Duodenal mucosa (tissue), 2 donors: Measurements from ENCODE around the gene SAMD4B.

Experiments used
- H3K27ac ChIP-seq: one replicate; pipeline ENCODE4 v1.7.0; 2013; ENCODE audit warnings: low read depth, low read length
- H3K27me3 ChIP-seq, 2 donors: one replicate each; pipeline ENCODE4 v1.7.0; 2013; ENCODE audit warnings: low read length in 2 of 2, control low read depth in 1 of 2; ENCODE audit not compliant: insufficient read depth in 2 of 2, control insufficient read depth in 1 of 2
- H3K36me3 ChIP-seq, 2 donors: one replicate each; pipeline ENCODE4 v1.7.0; 2013; ENCODE audit warnings: low read length in 2 of 2, control low read depth in 1 of 2; ENCODE audit not compliant: insufficient read depth in 2 of 2, control insufficient read depth in 1 of 2
- H3K4me1 ChIP-seq, 2 donors: one replicate each; pipeline ENCODE4 v1.7.0; 2013; ENCODE audit warnings: low read length in 2 of 2, control low read depth in 1 of 2; ENCODE audit not compliant: insufficient read depth in 2 of 2, control insufficient read depth in 1 of 2
- H3K4me3 ChIP-seq, 2 donors: one replicate each; pipeline ENCODE4 v1.7.0; 2013; ENCODE audit warnings: low read length in 2 of 2, low read depth in 1 of 2
- H3K9ac ChIP-seq, 2 donors: one replicate each; pipeline ENCODE4 v1.7.0; 2013; ENCODE audit warnings: low read length in 2 of 2, low read depth in 1 of 2
- H3K9me3 ChIP-seq, 2 donors: one replicate each; pipeline ENCODE4 v1.7.0; 2013; ENCODE audit warnings: low read length in 2 of 2, control low read depth in 1 of 2; ENCODE audit not compliant: control insufficient read depth in 1 of 2

The SAMD4B gene, protein sequence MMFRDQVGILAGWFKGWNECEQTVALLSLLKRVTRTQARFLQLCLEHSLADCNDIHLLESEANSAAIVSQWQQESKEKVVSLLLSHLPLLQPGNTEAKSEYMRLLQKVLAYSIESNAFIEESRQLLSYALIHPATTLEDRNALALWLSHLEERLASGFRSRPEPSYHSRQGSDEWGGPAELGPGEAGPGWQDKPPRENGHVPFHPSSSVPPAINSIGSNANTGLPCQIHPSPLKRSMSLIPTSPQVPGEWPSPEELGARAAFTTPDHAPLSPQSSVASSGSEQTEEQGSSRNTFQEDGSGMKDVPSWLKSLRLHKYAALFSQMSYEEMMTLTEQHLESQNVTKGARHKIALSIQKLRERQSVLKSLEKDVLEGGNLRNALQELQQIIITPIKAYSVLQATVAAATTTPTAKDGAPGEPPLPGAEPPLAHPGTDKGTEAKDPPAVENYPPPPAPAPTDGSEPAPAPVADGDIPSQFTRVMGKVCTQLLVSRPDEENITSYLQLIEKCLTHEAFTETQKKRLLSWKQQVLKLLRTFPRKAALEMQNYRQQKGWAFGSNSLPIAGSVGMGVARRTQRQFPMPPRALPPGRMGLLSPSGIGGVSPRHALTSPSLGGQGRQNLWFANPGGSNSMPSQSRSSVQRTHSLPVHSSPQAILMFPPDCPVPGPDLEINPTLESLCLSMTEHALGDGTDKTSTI

GRCh38 chr19:39341719-39342604 is at the start of gene SAMD4B:
Gene SAMD4B (plus strand): TSS chr19:39342421. CDS start chr19:39356894, 14,473 bp downstream.
- peak within 1 kb of the TSS; percentile 80 to 87 for H3K4me3 ChIP-seq
- H3K36me3 ChIP-seq: no peaks in the 10 kb centered on the region
- peaks cover 19 to 22% of the 10 kb centered on the region in 2 donors for H3K4me1 ChIP-seq
- H3K9me3 ChIP-seq: no peaks in the 10 kb centered on the region
- H3K27ac ChIP-seq: peak within 1 kb of the TSS; percentile 67
- peak within 1 kb of the TSS; percentile 77 to 91 for H3K9ac ChIP-seq
- H3K27me3 ChIP-seq: no peaks in the 10 kb centered on the region

DNA sequence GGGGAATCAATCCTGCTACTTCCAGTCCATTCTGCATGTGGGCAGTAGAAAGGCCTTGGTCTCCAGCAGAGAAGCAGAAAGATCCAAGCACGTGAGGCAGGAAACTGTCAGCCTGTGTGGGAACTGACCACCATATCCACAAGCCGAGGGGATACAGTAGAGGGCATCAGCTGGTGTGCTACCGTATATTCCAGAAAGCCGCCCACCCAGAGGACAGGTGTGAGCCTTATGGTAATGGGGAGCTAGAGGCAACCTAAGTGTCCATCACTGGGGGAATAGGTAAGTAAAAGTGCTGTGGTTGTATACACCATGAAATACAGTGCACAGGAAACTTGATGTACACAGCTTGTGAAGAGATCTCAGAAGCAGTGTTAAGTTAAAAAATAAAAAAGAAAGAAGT is 48.8 kb upstream of the SAMD4B start:
- Histone ChIP-seq H3K36me3 (no peaks in the 10 kb centered on the region), H3K4me1 (no peaks in the 10 kb centered on the region), H3K9ac (no peak overlapping the region), H3K27ac (no peak overlapping the region), H3K4me3 (no peak overlapping the region), H3K27me3 (peaks cover 0 to 8% of the 10 kb centered on the region in 2 donors), H3K9me3 (no peaks in the 10 kb centered on the region)

DNA sequence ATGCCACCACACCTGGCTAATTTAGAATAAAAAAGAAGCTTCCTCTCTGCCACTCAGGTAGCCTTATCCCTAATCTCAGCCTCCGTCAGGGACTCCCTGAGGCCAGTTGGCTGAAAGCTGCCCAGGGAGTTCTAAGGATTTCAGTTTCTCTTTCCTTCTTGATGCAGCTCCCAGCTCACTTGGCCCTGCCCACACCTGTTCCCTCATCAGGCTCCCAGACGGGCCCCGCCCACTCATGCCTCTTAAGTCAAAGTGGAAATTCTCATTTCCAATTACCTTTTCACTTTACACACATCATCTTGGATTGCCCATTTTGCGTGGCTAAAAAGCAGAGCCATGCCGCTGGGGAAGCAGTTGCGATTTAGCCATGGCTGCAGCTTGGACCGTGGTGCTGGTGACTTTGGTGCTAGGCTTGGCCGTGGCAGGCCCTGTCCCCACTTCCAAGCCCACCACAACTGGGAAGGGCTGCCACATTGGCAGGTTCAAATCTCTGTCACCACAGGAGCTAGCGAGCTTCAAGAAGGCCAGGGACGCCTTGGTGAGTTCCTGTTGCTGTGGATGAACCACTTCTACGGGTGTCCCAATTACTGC is 46.1 kb upstream of the SAMD4B start, which contains the start of gene IFNL1:
TSS of gene IFNL1 (plus strand) at position 353 of the 591 bp plus-strand sequence. CDS start at position 368, 15 bp downstream.
- Histone ChIP-seq H3K36me3 (no peaks in the 10 kb centered on the region), H3K4me3 (no peak within 1 kb of the TSS), H3K4me1 (no peaks in the 10 kb centered on the region), H3K27me3 (peaks cover 0 to 4% of the 10 kb centered on the region in 2 donors), H3K9ac (no peak within 1 kb of the TSS), H3K27ac (no peak within 1 kb of the TSS), H3K9me3 (no peaks in the 10 kb centered on the region)

- H3K36me3 ChIP-seq: no peaks in the 10 kb centered on the region
- H3K27me3 ChIP-seq: peaks cover 0 to 4% of the 10 kb centered on the region in 2 donors
- no peak overlapping the region for H3K9ac ChIP-seq
- no peaks in the 10 kb centered on the region for H3K9me3 ChIP-seq
- no peak overlapping the region for H3K27ac ChIP-seq
- no peaks in the 10 kb centered on the region for H3K4me1 ChIP-seq
- no peak overlapping the region for H3K4me3 ChIP-seq
Measured at GRCh38 chr19:39296906-39297305, 45.3 kb upstream of the SAMD4B start.

DNA sequence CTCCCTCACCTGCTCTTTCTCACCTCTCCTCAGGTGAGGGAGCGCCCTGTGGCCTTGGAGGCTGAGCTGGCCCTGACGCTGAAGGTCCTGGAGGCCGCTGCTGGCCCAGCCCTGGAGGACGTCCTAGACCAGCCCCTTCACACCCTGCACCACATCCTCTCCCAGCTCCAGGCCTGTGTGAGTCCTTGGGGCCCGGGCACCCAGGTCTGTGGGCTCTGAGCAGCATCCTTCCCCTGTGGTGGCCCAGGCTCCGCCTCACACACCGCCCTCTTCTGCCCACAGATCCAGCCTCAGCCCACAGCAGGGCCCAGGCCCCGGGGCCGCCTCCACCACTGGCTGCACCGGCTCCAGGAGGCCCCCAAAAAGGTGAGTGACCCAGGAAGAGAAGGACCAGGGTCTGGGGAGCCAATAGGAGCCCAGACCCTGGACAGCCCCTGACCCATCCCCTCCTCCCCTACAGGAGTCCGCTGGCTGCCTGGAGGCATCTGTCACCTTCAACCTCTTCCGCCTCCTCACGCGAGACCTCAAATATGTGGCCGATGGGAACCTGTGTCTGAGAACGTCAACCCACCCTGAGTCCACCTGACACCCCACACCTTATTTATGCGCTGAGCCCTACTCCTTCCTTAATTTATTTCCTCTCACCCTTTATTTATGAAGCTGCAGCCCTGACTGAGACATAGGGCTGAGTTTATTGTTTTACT is 44.1 kb upstream of the SAMD4B start:
- H3K4me3 ChIP-seq: no peak overlapping the region
- H3K9me3 ChIP-seq: no peaks in the 10 kb centered on the region
- H3K27ac ChIP-seq: no peak overlapping the region
- H3K4me1 ChIP-seq: no peaks in the 10 kb centered on the region
- H3K36me3 ChIP-seq: no peaks in the 10 kb centered on the region
- peaks cover 0 to 4% of the 10 kb centered on the region in 2 donors for H3K27me3 ChIP-seq
- no peak overlapping the region for H3K9ac ChIP-seq

DNA sequence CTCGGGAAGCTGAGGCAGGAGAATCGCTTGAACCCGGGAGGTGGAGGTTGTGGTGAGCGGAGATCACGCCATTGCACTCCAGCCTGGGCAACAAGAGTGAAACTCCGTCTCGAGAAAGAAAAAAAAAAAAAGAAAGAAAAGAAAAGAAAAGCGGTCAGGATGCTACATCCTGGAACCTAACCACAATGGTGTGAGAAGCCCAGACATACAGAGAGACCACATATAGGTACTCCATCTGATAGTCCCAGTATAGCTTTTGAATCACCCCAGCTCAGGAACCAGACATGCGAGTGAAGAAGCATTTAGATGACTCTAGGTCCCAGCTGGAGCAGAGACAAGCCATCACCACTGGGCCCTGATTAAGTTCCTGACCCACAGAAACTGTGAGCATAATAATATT is 42.8 kb upstream of the SAMD4B start:
- Histone ChIP-seq H3K9ac (no peak overlapping the region), H3K27me3 (peaks cover 4 to 5% of the 10 kb centered on the region in 2 donors), H3K4me3 (no peak overlapping the region), H3K4me1 (no peaks in the 10 kb centered on the region), H3K9me3 (no peaks in the 10 kb centered on the region), H3K27ac (no peak overlapping the region), H3K36me3 (no peaks in the 10 kb centered on the region)

DNA sequence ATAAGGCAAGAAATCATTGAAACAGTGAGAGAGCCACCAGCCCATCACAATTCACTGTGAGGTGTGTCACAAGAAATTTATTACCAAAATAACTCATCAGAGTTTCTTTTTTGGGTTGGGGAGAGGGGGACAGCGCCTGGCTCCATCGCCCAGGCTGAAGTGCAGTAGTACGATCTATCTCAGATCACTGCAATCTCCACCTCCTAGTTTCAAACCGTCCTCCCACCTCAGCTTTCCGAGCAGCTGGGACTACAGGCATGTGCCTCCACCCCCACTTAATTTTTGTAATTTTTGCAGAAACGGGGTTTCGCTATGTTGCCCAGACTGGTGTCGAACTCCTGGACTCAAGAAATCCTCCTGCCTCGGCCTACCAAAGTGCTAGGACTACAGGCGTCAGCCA is 42.4 kb upstream of the SAMD4B start:
- Histone ChIP-seq H3K9ac (no peak overlapping the region), H3K36me3 (no peaks in the 10 kb centered on the region), H3K27ac (no peak overlapping the region), H3K9me3 (no peaks in the 10 kb centered on the region), H3K4me1 (no peaks in the 10 kb centered on the region), H3K27me3 (peaks cover 4 to 9% of the 10 kb centered on the region in 2 donors), H3K4me3 (no peak overlapping the region)

DNA sequence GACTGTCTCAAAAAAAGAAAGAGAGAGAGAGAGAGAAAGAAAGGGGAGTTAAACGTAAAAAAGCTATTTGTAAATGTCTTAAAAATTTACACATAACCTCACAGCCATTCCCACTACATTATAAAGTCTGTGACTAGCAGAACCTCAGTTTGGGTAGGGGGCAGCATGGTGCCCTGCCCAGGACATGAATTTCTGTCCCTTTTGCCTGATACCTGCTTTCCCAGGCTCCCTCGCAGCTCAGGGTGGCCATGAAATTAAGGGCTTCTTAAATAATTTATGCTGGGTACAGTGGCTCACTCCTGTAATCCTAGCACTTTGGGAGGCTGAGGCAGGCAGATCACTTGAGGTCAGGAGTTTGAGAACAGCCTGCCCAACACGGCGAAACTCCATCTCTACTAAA is 41.2 kb upstream of the SAMD4B start:
- Histone ChIP-seq H3K27me3 (peaks cover 7 to 15% of the 10 kb centered on the region in 2 donors), H3K9me3 (no peaks in the 10 kb centered on the region), H3K4me1 (no peaks in the 10 kb centered on the region), H3K9ac (no peak overlapping the region), H3K36me3 (no peaks in the 10 kb centered on the region), H3K4me3 (no peak overlapping the region), H3K27ac (no peak overlapping the region)

DNA sequence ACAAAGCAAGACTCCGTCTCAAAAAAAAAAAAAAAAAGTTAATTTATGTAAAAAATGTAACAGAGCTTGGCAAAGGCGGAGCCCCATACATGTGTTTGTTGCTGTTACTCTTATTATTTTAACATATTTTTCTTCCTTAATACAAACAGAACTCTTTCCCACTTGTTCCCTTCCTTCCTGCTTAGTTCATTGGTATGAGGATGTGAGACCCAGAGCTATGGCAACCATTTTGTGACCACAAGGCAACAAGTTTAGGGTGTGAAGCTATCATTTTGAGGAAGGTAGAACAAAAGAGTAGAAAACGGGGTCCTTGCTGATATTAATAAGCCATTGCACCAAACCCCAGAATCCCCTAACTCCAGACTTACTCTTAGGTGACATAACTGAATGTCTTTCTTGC is 40.7 kb upstream of the SAMD4B start:
- no peaks in the 10 kb centered on the region for H3K36me3 ChIP-seq
- peaks cover 9 to 20% of the 10 kb centered on the region in 2 donors for H3K27me3 ChIP-seq
- no peak overlapping the region for H3K27ac ChIP-seq
- no peak overlapping the region for H3K9ac ChIP-seq
- H3K9me3 ChIP-seq: no peaks in the 10 kb centered on the region
- H3K4me3 ChIP-seq: no peak overlapping the region
- H3K4me1 ChIP-seq: no peaks in the 10 kb centered on the region
